Left lung (tissue), 10 donors: Measurements from ENCODE around the gene R3HDML. TPM values are rescaled to one million over a fixed set of nuclear protein-coding genes. Genes with fewer than 3 reads are reported as not detected.

Source experiments
- ATAC-seq: fragments of 200-7000 bp; cut with Tn5 transposase; one replicate; pipeline ENCODE4 v1.9.1; 2020; ENCODE audit warnings: moderate library complexity
- DNase-seq, 4 donors: peaks; one replicate each; pipeline ENCODE4 v3.0.0-alpha.2; 2013 to 2020
- H3K27ac ChIP-seq, 2 donors: fragments of 200-600 bp; sonication (generic) in 1 of 2; one replicate each; pipeline versions ENCODE4 v1.5.0 to v1.8.0; 2020 to 2021
- H3K27me3 ChIP-seq, 2 donors: fragments of 200-600 bp; sonication (generic) in 1 of 2; one replicate each; pipeline versions ENCODE4 v1.5.0 to v1.8.0; 2020 to 2021
- H3K36me3 ChIP-seq, 2 donors: fragments of 200-600 bp; sonication (generic) in 1 of 2; one replicate each; pipeline versions ENCODE4 v1.5.0 to v1.8.0; 2020 to 2021
- H3K4me1 ChIP-seq, 2 donors: fragments of 200-600 bp; one replicate each; pipeline ENCODE4 v1.8.0; 2021
- H3K4me3 ChIP-seq, 2 donors: fragments of 200-600 bp; sonication (generic) in 1 of 2; one replicate each; pipeline versions ENCODE4 v1.5.0 to v1.8.0; 2020 to 2021; ENCODE audit warnings: mild to moderate bottlenecking in 1 of 2
- H3K9me3 ChIP-seq, 2 donors: fragments of 200-600 bp; sonication (generic) in 1 of 2; one replicate each; pipeline versions ENCODE4 v1.5.0 to v1.8.0; 2020 to 2021
- intact Hi-C, 2 donors: fragments of 100-400 bp; cut with DNase I; formaldehyde crosslinking; loops; one replicate each; pipeline versions ENCODE4 v1.11.2 to v1.14.2; 2022
- polyA plus RNA-seq, 6 donors: library from polyadenylated mRNA; unstranded; fragments of 120-200 nt; gene quantifications; one replicate each; pipeline ENCODE4 v1.2.1, GENCODE V29; 2013; ENCODE audit not compliant: insufficient read length in 6 of 6
- total RNA-seq, 2 donors: library from RNA; stranded (reverse); fragmentation: NEBNext Ultra II Directional; extraction: Animal tissue kit (Norgen Biotek cat#: 25700); gene quantifications; one replicate each; pipeline ENCODE4 v1.2.1, GENCODE V29; 2021
- TF ChIP-seq, protein P1 (sequence below), 2 donors: fragments of 200-600 bp; sonication (generic) in 1 of 2; IDR thresholded peaks; one replicate each; pipeline versions ENCODE4 v1.5.0 to v1.8.0; 2021; ENCODE audit warnings: antibody characterized with exemption in 2 of 2
- donor health status: DM: no; HTN: yes; CAD: no.
- donor health status: DM: no; HTN: no; CAD: no.

The R3HDML gene
- total and polyA plus RNA-seq, 8 donors, result 2.0 TPM; not detected in 7

DNA sequence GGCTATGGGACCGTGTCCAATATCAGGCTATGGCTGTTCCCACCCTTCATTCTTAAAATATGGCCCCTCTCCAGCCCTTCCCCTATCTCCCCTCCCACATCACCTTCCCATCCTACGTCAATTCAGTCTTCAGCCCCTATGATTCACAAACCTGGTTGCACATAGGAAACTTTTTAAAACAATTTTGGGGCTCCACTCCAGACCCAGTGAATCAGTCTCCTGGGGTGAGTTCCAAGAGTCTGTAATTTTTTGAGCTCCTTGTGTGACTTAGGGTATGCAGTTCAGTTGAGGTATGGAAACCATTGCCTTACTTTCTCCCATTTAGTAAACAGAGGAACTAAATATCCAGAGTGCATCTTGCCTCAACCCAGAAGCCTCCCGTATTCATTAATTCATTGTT is 24.2 kb downstream of the R3HDML start:
- peak; percentile 30 for ATAC-seq
- Histone ChIP-seq H3K9me3 (no peaks in the 10 kb centered on the region), H3K27me3 (peaks cover 5 to 22% of the 10 kb centered on the region in 2 donors), H3K36me3 (no peaks in the 10 kb centered on the region), H3K27ac (no peak overlapping the region), H3K4me1 (no peaks in the 10 kb centered on the region), H3K4me3 (no peak overlapping the region)
- TF ChIP-seq, protein P1, sequence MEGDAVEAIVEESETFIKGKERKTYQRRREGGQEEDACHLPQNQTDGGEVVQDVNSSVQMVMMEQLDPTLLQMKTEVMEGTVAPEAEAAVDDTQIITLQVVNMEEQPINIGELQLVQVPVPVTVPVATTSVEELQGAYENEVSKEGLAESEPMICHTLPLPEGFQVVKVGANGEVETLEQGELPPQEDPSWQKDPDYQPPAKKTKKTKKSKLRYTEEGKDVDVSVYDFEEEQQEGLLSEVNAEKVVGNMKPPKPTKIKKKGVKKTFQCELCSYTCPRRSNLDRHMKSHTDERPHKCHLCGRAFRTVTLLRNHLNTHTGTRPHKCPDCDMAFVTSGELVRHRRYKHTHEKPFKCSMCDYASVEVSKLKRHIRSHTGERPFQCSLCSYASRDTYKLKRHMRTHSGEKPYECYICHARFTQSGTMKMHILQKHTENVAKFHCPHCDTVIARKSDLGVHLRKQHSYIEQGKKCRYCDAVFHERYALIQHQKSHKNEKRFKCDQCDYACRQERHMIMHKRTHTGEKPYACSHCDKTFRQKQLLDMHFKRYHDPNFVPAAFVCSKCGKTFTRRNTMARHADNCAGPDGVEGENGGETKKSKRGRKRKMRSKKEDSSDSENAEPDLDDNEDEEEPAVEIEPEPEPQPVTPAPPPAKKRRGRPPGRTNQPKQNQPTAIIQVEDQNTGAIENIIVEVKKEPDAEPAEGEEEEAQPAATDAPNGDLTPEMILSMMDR (IDR thresholded peaks at IDR 0.05), result no peak
- intact Hi-C loops, result no loop called here
- no peak for DNase-seq

DNA sequence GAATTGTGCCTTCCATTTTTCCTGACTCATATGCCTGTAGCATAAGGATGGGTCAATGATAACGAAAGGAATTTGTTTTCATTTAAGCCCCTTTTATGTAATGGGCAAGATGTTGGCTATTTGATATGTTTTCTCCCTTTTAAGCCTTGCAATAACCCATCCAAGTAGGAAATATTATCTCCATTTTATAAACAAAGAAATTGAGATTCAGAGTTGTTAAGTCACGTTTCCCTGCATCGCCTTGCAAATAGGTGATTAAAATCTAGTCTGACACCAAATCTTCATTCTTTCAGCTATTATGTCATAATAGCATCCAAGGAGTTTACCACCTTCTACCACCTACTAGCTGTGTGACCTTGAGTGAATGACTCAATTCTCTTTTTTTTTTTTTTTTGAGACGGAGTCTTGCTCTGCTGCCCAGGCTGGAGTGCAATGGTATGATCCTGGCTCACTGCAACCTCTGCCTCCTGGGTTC is 25.7 kb downstream of the R3HDML start:
- intact Hi-C loops, result no loop called here
- TF ChIP-seq, protein P1 (IDR thresholded peaks at IDR 0.05), result no peak
- H3K4me1 ChIP-seq, result no peaks in the 10 kb centered on the region
- no peak overlapping the region for H3K4me3 ChIP-seq
- peaks cover 0 to 8% of the 10 kb centered on the region in 2 donors for H3K27me3 ChIP-seq
- H3K36me3 ChIP-seq, result no peaks in the 10 kb centered on the region
- DNase-seq (no peak), ATAC-seq (no peak)
- no peaks in the 10 kb centered on the region for H3K9me3 ChIP-seq
- no peak overlapping the region for H3K27ac ChIP-seq

DNA sequence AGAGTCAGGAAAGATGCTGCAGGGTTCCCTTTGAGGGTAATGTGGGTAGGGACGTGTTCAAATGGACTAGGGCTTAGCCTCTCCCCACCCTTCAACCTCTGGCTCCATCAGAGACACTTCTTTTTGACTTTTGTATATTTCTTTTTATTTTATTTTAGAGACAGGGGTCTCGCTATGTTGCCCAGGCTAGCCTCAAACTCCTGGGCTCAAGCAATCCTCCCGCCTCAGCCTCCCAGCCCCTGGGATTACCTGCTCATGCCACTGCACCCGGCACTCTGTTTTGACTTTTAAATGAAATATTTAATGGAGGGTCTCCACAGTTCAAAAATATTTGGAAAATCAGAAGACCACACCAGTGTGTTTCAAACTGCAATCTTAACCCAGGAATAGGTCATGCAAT is 27.2 kb downstream of the R3HDML start:
- H3K36me3 ChIP-seq, result no peaks in the 10 kb centered on the region

DNA sequence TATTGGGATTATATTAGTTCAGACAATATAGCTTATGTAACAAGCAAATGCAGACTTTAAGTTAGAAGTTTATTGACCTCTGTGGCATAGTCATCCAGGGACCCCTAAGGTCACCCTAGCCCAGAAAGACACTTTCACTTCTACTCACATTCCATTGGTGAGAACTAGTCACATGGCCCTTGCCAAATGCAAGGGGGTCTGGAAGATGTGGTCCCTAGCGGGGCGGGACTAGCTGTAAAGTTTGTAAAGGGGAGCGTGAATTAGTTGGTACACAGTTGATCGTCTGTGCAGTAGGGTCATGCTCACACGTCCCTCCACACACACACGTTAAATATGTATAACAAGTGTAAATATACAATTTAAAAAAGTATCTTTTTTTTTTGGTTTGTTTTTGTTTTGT is 27.9 kb downstream of the R3HDML start:
- DNase-seq, result no peak
- H3K4me3 ChIP-seq, result no peak overlapping the region
- H3K4me1 ChIP-seq, result no peaks in the 10 kb centered on the region
- H3K27ac ChIP-seq, result no peak overlapping the region
- H3K36me3 ChIP-seq, result no peaks in the 10 kb centered on the region
- no peak for ATAC-seq
- H3K9me3 ChIP-seq, result no peaks in the 10 kb centered on the region
- intact Hi-C loops, result no loop called here
- H3K27me3 ChIP-seq, result no peaks in the 10 kb centered on the region
- TF ChIP-seq, protein P1 (IDR thresholded peaks at IDR 0.05), result no peak

More for the DNA sequence above, 27.2 kb downstream of the R3HDML start:
- Histone ChIP-seq H3K27me3 (no peaks in the 10 kb centered on the region), H3K9me3 (no peaks in the 10 kb centered on the region), H3K27ac (no peak overlapping the region), H3K4me3 (no peak overlapping the region), H3K4me1 (no peaks in the 10 kb centered on the region)
- TF ChIP-seq, protein P1 (IDR thresholded peaks at IDR 0.05), result no peak
- intact Hi-C loops, result no loop called here
- DNase-seq, result no peak
- no peak for ATAC-seq

DNA sequence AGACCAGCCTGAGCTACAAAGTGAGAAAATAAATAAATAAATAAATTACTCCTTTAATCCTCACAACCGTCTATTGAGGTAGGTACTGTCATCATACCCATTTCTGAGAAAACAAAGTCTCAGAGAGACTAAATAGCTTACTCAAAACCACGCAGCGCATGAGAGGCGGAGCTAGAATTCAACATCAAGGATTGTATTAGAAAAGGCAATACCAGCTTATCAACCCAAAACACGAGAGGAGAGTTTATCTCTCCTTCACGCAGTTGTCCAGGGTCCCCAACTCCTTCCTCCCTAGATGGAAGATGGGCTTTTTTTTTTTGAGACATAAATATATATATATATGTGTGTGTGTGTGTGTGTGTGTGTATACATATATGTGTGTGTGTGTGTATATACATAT is 30.9 kb downstream of the R3HDML start:
- no peak for DNase-seq
- H3K27me3 ChIP-seq, result no peaks in the 10 kb centered on the region
- no peaks in the 10 kb centered on the region for H3K4me1 ChIP-seq
- no peak overlapping the region for H3K27ac ChIP-seq
- no peak overlapping the region for H3K4me3 ChIP-seq
- intact Hi-C loops, result no loop called here
- no peaks in the 10 kb centered on the region for H3K9me3 ChIP-seq
- H3K36me3 ChIP-seq, result no peaks in the 10 kb centered on the region
- ATAC-seq, result no peak
- TF ChIP-seq, protein P1 (IDR thresholded peaks at IDR 0.05), result no peak
